ENCODE measurements around the gene SPATA31C2. TPM values are rescaled to one million over a fixed set of nuclear protein-coding genes. Genes with fewer than 3 reads are reported as not detected.

The SPATA31C2 gene
- total RNA-seq, 3 donors from 2014 or later, result not detected

GRCh38 chr9:88180081-88180765, 41.9 kb upstream of the SPATA31C2 start:
- H3K36me3 ChIP-seq (ENCODE audit: low read depth), result no peaks in the 10 kb centered on the region
- H3K4me3 ChIP-seq, result no peak overlapping the region
- no peak for DNase-seq
- no peaks in the 10 kb centered on the region for H3K9me3 ChIP-seq
- TF ChIP-seq CTCF (IDR thresholded peaks at IDR 0.05), result no peak
- H3K4me1 ChIP-seq (ENCODE audit: low read depth), result no peaks in the 10 kb centered on the region
- ATAC-seq, result no peak
- intact Hi-C loops (cut with DNase I, micrococcal nuclease), result no loop called here

GRCh38 chr9:88179062-88179521, 40.8 kb upstream of the SPATA31C2 start:
- ATAC-seq (peak; percentile 90), DNase-seq (peak; percentile 49 to 77 (median 57))
- TF ChIP-seq CTCF (IDR thresholded peaks at IDR 0.05), result no peak
- Histone ChIP-seq H3K4me3 (no peak overlapping the region), H3K4me1 (ENCODE audit: low read depth) (no peaks in the 10 kb centered on the region), H3K9me3 (no peaks in the 10 kb centered on the region), H3K36me3 (ENCODE audit: low read depth) (no peaks in the 10 kb centered on the region)
- intact Hi-C loops (cut with DNase I, micrococcal nuclease), result no loop called here

GRCh38 chr9:88178641-88179040, 40.4 kb upstream of the SPATA31C2 start:
- Histone ChIP-seq H3K36me3 (ENCODE audit: low read depth) (no peaks in the 10 kb centered on the region), H3K4me1 (ENCODE audit: low read depth) (no peaks in the 10 kb centered on the region), H3K4me3 (no peak overlapping the region), H3K9me3 (no peaks in the 10 kb centered on the region)
- no peak for ATAC-seq
- no peak for DNase-seq
- intact Hi-C loops (cut with DNase I, micrococcal nuclease), result no loop called here
- no peak for TF ChIP-seq CTCF (IDR thresholded peaks at IDR 0.05)

GRCh38 chr9:88177371-88177770, 39.1 kb upstream of the SPATA31C2 start:
- Histone ChIP-seq H3K36me3 (ENCODE audit: low read depth) (no peaks in the 10 kb centered on the region), H3K9me3 (no peaks in the 10 kb centered on the region), H3K4me3 (no peak overlapping the region), H3K4me1 (ENCODE audit: low read depth) (no peaks in the 10 kb centered on the region)
- intact Hi-C loops (cut with DNase I, micrococcal nuclease), result no loop called here
- no peak for TF ChIP-seq CTCF (IDR thresholded peaks at IDR 0.05)
- no peak for DNase-seq
- ATAC-seq, result no peak

GRCh38 chr9:88174324-88174723, 36.0 kb upstream of the SPATA31C2 start:
- Histone ChIP-seq H3K4me1 (ENCODE audit: low read depth) (no peaks in the 10 kb centered on the region), H3K9me3 (no peaks in the 10 kb centered on the region), H3K4me3 (no peak overlapping the region), H3K36me3 (ENCODE audit: low read depth) (no peaks in the 10 kb centered on the region)
- intact Hi-C loops (cut with DNase I, micrococcal nuclease), result no loop called here
- DNase-seq, result no peak
- TF ChIP-seq CTCF (IDR thresholded peaks at IDR 0.05), result no peak
- no peak for ATAC-seq

Measured in mucosa of descending colon (tissue), 3 donors.